Epithelial cell of esophagus (primary cell): ENCODE measurements around the gene SKA2.

Experiments used
- DNase-seq: peaks from one replicate; pipeline ENCODE4 v3.0.0; 2010; ENCODE audit warnings: low read depth
- H3K4me3 ChIP-seq: 2 replicates; pipeline ENCODE4 v1.5.1; 2011; ENCODE audit warnings: mild to moderate bottlenecking, low read length, control low read depth
- TF ChIP-seq, protein P1 (sequence below): IDR thresholded peaks from 2 replicates; pipeline ENCODE4 v1.5.1; 2011; ENCODE audit warnings: low read depth, mild to moderate bottlenecking, low read length, control low read depth, inconsistent platforms; ENCODE audit not compliant: insufficient read depth; ENCODE audit errors: missing control alignments

Gene SKA2, protein sequence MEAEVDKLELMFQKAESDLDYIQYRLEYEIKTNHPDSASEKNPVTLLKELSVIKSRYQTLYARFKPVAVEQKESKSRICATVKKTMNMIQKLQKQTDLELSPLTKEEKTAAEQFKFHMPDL

DNA sequence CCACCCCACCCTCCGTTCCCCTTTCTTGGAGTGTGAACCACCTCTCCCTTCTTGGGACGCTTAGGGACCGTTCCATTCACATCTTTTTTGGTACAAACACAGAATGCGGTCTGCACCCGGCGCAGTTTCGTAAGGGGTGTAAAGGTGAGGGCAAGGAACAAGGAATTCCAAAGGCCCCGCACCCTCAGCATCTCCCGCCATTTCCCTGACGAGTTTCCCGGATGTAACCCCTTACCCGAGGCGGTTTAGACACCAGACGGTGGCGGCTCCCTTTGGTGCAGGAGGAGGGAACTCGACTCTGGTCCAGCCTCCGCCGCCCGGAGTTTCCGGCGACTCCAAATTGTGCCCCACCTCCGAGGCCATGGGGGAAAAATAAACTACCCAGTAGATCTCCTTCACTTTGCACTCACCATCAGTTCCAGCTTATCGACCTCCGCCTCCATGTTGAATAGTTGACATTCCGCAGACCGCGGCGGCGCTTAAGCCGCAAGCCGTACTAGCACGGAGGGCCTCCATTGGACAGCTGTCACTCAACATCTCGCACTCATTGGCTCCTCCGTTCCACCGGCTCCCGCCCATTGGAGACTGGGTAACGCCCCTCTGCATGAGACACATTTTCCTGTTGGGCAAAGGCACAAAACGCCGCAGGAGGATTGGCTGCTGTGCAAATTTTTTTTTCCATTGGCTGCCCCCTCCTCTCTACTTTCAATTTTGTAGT lies at the start of gene SKA2:
SKA2 (minus strand) TSS at position 466 of the 718 bp plus-strand sequence; CDS start at position 443, 23 bp downstream.
- peak within 1 kb of the TSS; percentile 83 for H3K4me3 ChIP-seq
- no peak for DNase-seq
- TF ChIP-seq, protein P1, sequence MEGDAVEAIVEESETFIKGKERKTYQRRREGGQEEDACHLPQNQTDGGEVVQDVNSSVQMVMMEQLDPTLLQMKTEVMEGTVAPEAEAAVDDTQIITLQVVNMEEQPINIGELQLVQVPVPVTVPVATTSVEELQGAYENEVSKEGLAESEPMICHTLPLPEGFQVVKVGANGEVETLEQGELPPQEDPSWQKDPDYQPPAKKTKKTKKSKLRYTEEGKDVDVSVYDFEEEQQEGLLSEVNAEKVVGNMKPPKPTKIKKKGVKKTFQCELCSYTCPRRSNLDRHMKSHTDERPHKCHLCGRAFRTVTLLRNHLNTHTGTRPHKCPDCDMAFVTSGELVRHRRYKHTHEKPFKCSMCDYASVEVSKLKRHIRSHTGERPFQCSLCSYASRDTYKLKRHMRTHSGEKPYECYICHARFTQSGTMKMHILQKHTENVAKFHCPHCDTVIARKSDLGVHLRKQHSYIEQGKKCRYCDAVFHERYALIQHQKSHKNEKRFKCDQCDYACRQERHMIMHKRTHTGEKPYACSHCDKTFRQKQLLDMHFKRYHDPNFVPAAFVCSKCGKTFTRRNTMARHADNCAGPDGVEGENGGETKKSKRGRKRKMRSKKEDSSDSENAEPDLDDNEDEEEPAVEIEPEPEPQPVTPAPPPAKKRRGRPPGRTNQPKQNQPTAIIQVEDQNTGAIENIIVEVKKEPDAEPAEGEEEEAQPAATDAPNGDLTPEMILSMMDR: no peak

DNA sequence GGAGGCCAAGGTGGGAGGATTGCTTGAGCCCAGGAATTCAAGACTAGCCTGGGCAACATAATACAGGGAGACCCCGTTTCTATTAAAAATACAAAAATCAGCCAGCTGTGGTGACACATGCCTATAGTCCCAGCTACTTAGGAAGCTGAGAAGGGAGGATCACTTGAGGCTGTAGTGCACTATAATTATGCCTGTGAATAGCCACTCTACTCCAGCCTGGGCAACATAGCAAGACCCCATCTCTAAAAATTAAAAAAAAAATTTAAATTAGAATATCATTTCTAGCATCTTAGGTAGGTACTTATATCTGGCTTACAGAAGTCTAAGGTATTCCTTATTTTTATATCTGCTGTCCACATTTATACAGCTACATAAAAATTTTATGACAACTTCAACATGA lies 47.3 kb upstream of the SKA2 start:
- H3K4me3 ChIP-seq: no peak overlapping the region
- TF ChIP-seq, protein P1: no peak
- DNase-seq: no peak

DNA sequence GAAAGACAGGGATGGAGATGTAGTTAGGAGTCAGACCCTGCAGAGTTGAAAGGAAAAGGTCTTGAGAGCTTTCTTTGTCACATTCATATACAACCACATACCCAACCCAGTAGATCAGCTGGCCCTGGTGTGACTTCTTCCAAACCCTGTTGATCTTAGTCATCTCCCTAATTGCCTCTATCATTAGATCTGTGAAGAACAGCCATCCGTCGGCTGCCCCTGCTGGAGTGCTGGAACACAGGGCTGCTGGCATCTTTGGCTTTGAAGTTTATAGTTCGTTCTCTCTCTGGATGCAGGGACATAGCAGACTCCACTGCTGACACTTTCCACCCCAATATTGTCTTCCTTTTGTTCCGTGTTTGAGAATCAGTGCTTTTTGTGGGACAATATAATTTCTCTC lies 44.4 kb upstream of the SKA2 start:
- H3K4me3 ChIP-seq: no peak overlapping the region
- TF ChIP-seq, protein P1: no peak
- no peak for DNase-seq

DNA sequence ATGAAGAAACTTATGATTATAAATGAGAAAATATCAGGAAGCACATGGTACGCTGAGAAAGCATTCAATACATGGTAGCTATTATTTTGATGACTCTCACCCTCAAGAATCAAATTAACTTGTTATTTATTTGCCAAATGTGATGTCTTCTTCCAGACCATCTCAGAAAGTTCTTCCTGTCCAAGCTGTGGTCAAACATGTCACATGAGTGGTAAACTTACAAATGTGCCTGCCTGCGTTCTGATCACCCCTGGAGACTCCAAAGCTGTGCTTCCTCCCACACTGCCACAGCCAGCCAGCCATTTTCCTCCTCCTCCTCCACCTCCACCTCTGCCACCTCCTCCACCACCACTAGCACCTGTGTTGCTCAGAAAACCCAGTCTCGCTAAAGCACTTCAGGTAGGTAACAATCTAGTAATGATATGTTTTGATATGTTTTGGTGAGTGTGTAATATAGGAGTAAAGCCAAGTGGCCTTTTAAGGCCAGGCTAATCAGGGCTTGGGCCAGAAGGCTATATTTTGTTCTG lies 38.4 kb upstream of the SKA2 start:
- H3K4me3 ChIP-seq: no peak overlapping the region
- TF ChIP-seq, protein P1: no peak
- no peak for DNase-seq

DNA sequence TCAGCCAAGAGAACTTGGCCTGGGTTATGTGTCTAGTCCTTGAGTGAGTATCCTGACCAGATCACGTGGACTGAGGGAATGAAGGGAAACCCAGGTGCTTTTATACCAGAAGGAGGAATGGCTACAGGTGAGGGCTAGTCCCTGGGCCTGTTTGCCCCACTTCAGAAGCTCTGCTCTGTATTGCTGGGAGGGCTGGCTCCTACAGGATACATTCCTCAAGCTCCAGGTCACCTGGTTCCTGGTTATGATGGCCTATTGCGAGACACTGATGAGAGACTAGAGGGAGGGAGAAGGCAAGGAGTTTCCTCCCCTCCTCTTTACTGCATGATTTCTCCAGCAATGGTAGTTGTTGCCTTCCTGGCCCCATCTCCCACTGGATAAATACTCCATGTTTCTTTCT lies 35.8 kb upstream of the SKA2 start:
- DNase-seq: peak; percentile 50
- TF ChIP-seq, protein P1: no peak
- H3K4me3 ChIP-seq: no peak overlapping the region

DNA sequence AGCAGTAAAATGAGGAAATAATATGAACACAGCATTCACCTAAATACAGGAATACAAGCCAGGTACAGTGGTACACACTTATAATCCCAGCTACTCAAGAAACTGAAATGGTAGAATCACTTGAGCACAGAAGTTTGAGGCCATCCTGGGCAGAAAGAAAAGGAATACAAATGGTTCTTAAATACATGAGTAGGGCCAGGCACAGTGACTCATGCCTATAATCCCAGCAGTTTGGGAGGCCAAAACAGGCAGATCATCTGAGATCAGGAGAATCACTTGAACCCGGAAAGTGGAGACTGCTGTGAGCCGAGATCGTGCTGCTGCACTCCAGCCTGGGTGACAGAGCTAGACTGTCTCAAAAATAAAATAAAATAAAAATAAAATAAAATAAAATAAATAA lies 31.9 kb upstream of the SKA2 start:
- no peak overlapping the region for H3K4me3 ChIP-seq
- DNase-seq: no peak
- TF ChIP-seq, protein P1: no peak

DNA sequence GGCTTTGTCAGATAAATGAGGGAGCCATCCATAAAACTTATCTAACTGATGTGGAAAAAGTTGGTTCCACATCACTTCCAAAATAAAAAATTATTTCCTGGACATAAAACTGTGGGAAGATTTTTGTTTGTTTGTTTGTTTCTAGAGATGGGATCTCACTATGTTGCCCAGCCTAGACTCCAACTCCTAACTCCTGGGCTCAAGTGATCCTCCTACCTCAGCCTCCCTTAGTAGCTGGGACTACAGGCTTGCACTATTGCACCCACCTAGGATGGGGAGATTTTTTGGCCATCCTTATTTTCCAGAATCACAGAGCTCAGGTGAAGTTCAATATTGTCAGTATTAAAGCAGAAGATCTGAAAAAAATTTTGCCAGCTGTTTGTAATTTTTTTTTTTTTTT lies 31.0 kb upstream of the SKA2 start:
- DNase-seq: no peak
- TF ChIP-seq, protein P1: no peak
- no peak overlapping the region for H3K4me3 ChIP-seq
